A549 (cell line): Measurements from ENCODE around the gene DNMT3A. TPM values are rescaled to one million over a fixed set of nuclear protein-coding genes. Genes with fewer than 3 reads are reported as not detected.

Experiments used
- ATAC-seq, 2 experiments: fragments of 200-7000 bp in 1 of 2; fragments of >200 bp in 1 of 2; cut with Nextera tagmentation in 1 of 2; cut with Tn5 transposase in 1 of 2; 3 replicates each; pipeline versions ENCODE4 v1.8.0 to v1.9.1; 2018 to 2020; ENCODE audit warnings: mild to moderate bottlenecking in 1 of 2, moderate library complexity in 1 of 2
- CTCF ChIA-PET: fragments of 300-600 bp; sonication (Branson Sonifier 250); formaldehyde crosslinking; extraction: SDS; loops from one replicate; lab custom pipeline; 2021; ENCODE audit warnings: antibody characterized with exemption, inconsistent platforms; lab: Yijun Ruan, JAX
- POLR2A ChIA-PET: fragments of 350-600 bp; formaldehyde crosslinking; extraction: SDS; loops from one replicate; lab custom pipeline; 2021; ENCODE audit warnings: antibody characterized with exemption, inconsistent platforms; lab: Yijun Ruan, JAX
- DNase-seq, 2 experiments: peaks; one replicate each; pipeline versions ENCODE4 v3.0.0 to v3.0.0-alpha.2; 2011 to 2016; ENCODE audit warnings: low read depth in 1 of 2, low spot score in 1 of 2
- FAIRE-seq: peaks from 2 replicates; lab custom pipeline; 2011; peaks lifted over from hg19 to GRCh38; lab: Jason Lieb, UNC
- H3K27ac ChIP-seq, 2 experiments: fragments of >200 bp; sonication (Bioruptor Twin); formaldehyde crosslinking; 3 replicates each; pipeline ENCODE4 v1.5.1; 2016 to 2017
- H3K4me1 ChIP-seq: fragments of >200 bp; sonication (Bioruptor Twin); formaldehyde crosslinking; 3 replicates; pipeline ENCODE4 v1.6.1; 2016
- H3K4me2 ChIP-seq: fragments of >200 bp; sonication (Bioruptor Twin); formaldehyde crosslinking; 3 replicates; pipeline ENCODE4 v1.6.1; 2016
- H3K4me3 ChIP-seq: fragments of >200 bp; sonication (Bioruptor Twin); formaldehyde crosslinking; 3 replicates; pipeline ENCODE4 v1.5.1; 2016
- H3K9me3 ChIP-seq: fragments of >200 bp; sonication (Bioruptor Twin); formaldehyde crosslinking; 3 replicates; pipeline ENCODE4 v1.6.1; 2016
- BHLHE40 ChIP-seq: IDR thresholded peaks from 2 replicates; pipeline ENCODE4 v1.6.1; 2012; ENCODE audit warnings: low read depth, low read length, inconsistent platforms
- CBX8 ChIP-seq: fragments of 200-600 bp; sonication (generic); IDR thresholded peaks from 2 replicates; pipeline ENCODE4 v1.6.1; 2016
- CHD2 ChIP-seq: fragments of 150-350 bp; IDR thresholded peaks from 2 replicates; pipeline ENCODE4 v1.6.1; 2014; ENCODE audit warnings: low read length; ENCODE audit not compliant: partially characterized antibody
- CTCF ChIP-seq: fragments of >200 bp; sonication (Bioruptor Twin); formaldehyde crosslinking; IDR thresholded peaks from 3 replicates; pipeline ENCODE4 v1.5.1; 2016
- EHF ChIP-seq: fragments of 250-450 bp; sonication (Bioruptor Pico); IDR thresholded peaks from 2 replicates; pipeline ENCODE4 v1.5.0; 2020; ENCODE audit warnings: mild to moderate bottlenecking
- ESRRA ChIP-seq: fragments of 150-350 bp; IDR thresholded peaks from 2 replicates; pipeline ENCODE4 v1.6.1; 2014; ENCODE audit warnings: mild to moderate bottlenecking, low read length, borderline replicate concordance
- FOSB ChIP-seq: fragments of 250-450 bp; sonication (Bioruptor Pico); IDR thresholded peaks from 2 replicates; pipeline ENCODE4 v1.5.0; 2020; ENCODE audit warnings: mild to moderate bottlenecking, moderate library complexity
- FOSL2 ChIP-seq, 2 experiments: fragments of 450-650 bp in 1 of 2; fragments of >200 bp in 1 of 2; sonication (Bioruptor Twin) in 1 of 2; formaldehyde crosslinking; IDR thresholded peaks; 2 replicates each; pipeline versions ENCODE4 v1.5.0 to v1.6.1; 2016 to 2020; ENCODE audit warnings: mild to moderate bottlenecking in 1 of 2, moderate library complexity in 1 of 2
- FOXS1 ChIP-seq: fragments of 250-450 bp; sonication (Bioruptor Pico); IDR thresholded peaks from 2 replicates; pipeline ENCODE4 v1.5.0; 2020; ENCODE audit warnings: mild to moderate bottlenecking, moderate library complexity
- GATA3 ChIP-seq: IDR thresholded peaks from 2 replicates; pipeline ENCODE4 v1.6.1; 2012; ENCODE audit warnings: borderline replicate concordance
- HDAC2 ChIP-seq: fragments of 200-600 bp; sonication (generic); IDR thresholded peaks from 2 replicates; pipeline ENCODE4 v1.6.1; 2016
- HOXB13 ChIP-seq: fragments of 250-450 bp; sonication (Bioruptor Pico); IDR thresholded peaks from 2 replicates; pipeline ENCODE4 v1.5.0; 2020; ENCODE audit warnings: low read depth, mild to moderate bottlenecking, moderate library complexity
- JUN ChIP-seq, 2 experiments: fragments of >200 bp; sonication (Bioruptor Twin); formaldehyde crosslinking; IDR thresholded peaks; 2 replicates in 1 of 2; 3 replicates in 1 of 2; pipeline ENCODE4 v1.6.1; 2016 to 2017
- MAX ChIP-seq: IDR thresholded peaks from 2 replicates; pipeline ENCODE4 v1.6.1; 2012
- MAZ ChIP-seq: fragments of 150-350 bp; IDR thresholded peaks from 2 replicates; pipeline ENCODE4 v1.6.1; 2014; ENCODE audit warnings: antibody characterized with exemption, low read depth, low read length, borderline replicate concordance
- NFE2L2 ChIP-seq: fragments of 150-350 bp; conservative IDR thresholded peaks from 2 replicates; pipeline ENCODE4 v1.6.1; 2014; ENCODE audit warnings: low read length
- NPAS2 ChIP-seq: fragments of 250-450 bp; sonication (Bioruptor Pico); IDR thresholded peaks from 2 replicates; pipeline ENCODE4 v1.8.0; 2022; ENCODE audit warnings: mild to moderate bottlenecking, moderate library complexity, borderline replicate concordance
- NR3C1 ChIP-seq: fragments of >200 bp; sonication (Bioruptor Twin); formaldehyde crosslinking; IDR thresholded peaks from 3 replicates; pipeline ENCODE4 v1.6.1; 2017
- POLR2A ChIP-seq: IDR thresholded peaks from 2 replicates; pipeline ENCODE4 v1.6.1; 2012; ENCODE audit warnings: mild to moderate bottlenecking, low read length
- POLR2AphosphoS2 ChIP-seq: conservative IDR thresholded peaks from 2 replicates; pipeline ENCODE4 v1.6.1; 2012; ENCODE audit warnings: low read length, improper control_type of control experiment, inconsistent platforms
- RARB ChIP-seq: fragments of 250-450 bp; sonication (Bioruptor Pico); IDR thresholded peaks from 2 replicates; pipeline ENCODE4 v1.8.0; 2021; ENCODE audit warnings: mild to moderate bottlenecking, moderate library complexity
- RFX5 ChIP-seq: fragments of 450-650 bp; IDR thresholded peaks from 2 replicates; pipeline ENCODE4 v1.7.1; 2014; ENCODE audit warnings: antibody characterized with exemption, mild to moderate bottlenecking, moderate library complexity
- RNF2 ChIP-seq: fragments of 200-600 bp; sonication (generic); IDR thresholded peaks from 2 replicates; pipeline ENCODE4 v1.6.1; 2016; ENCODE audit warnings: low read depth, mild to moderate bottlenecking, antibody characterized with exemption, moderate library complexity, borderline replicate concordance
- SREBF2 ChIP-seq: fragments of 450-650 bp; IDR thresholded peaks from 2 replicates; pipeline ENCODE4 v1.6.1; 2014; ENCODE audit warnings: mild to moderate bottlenecking, moderate library complexity
- TP53 ChIP-seq: fragments of 250-450 bp; sonication (Bioruptor Pico); IDR thresholded peaks from 2 replicates; pipeline ENCODE4 v1.5.0; 2021; ENCODE audit warnings: mild to moderate bottlenecking, moderate library complexity
- ZC3H11A ChIP-seq: fragments of 450-650 bp; IDR thresholded peaks from 2 replicates; pipeline ENCODE4 v1.6.1; 2014; ENCODE audit warnings: antibody characterized with exemption, mild to moderate bottlenecking
- ZNF302 ChIP-seq: fragments of 250-450 bp; sonication (Bioruptor Pico); IDR thresholded peaks from 2 replicates; pipeline ENCODE4 v1.9.0; 2021; ENCODE audit warnings: inconsistent platforms, mild to moderate bottlenecking, moderate library complexity
- WGBS: methylation state at CpG from one replicate; pipeline ENCODE4 v1.1.6; 2017; ENCODE audit errors: missing lambda C conversion rate; 5-methylcytosine and 5-hydroxymethylcytosine counted together
- polyA plus RNA-seq, 4 experiments: library from polyadenylated mRNA; depleted of rRNA in 3 of 4; stranded (reverse); fragments of >200 nt; fragmentation: RNase III in 1 of 4; extraction: RNeasy Plus Mini Kit Qiagen cat#74134 plus additional on column Dnase treatment in 1 of 4; gene quantifications; 2 replicates in 3 of 4; 3 replicates in 1 of 4; pipeline ENCODE4 v1.2.3, GENCODE V29; 2011 to 2017
- TF ChIP-seq, protein P1 (sequence below): fragments of 250-450 bp; sonication (Bioruptor Pico); IDR thresholded peaks from 2 replicates; pipeline ENCODE4 v1.5.0; 2020; ENCODE audit warnings: low read depth, mild to moderate bottlenecking, moderate library complexity
- TF ChIP-seq, protein P2 (sequence below): fragments of 250-450 bp; sonication (Bioruptor Pico); IDR thresholded peaks from 2 replicates; pipeline ENCODE4 v1.5.0; 2021; ENCODE audit warnings: mild to moderate bottlenecking, moderate library complexity, borderline replicate concordance
- TF ChIP-seq, protein P3 (sequence below): fragments of >200 bp; sonication (Bioruptor Twin); formaldehyde crosslinking; IDR thresholded peaks from 2 replicates; pipeline ENCODE4 v1.6.1; 2016

DNMT3A gene
- polyA plus RNA-seq, 2 of the 4 experiments (the other 2 are of a cell fraction) = 4.4 to 11.9 TPM

- H3K4me1 ChIP-seq = no peaks in the 10 kb centered on the region
- POLR2A ChIA-PET = no interaction called here
- TF ChIP-seq POLR2AphosphoS2 = no peak
- TF ChIP-seq CTCF = no peak
- no peak for TF ChIP-seq HOXB13 (CRISPR knock-in tag)
- no peak for TF ChIP-seq ZC3H11A
- TF ChIP-seq, all 56 proteins: peak for 0
- WGBS = 73% methylated on average over 4 of the region's 4 CpGs
- no peak overlapping the region for H3K27ac ChIP-seq
- no peak overlapping the region for H3K4me3 ChIP-seq
- no peak for ATAC-seq
- no peaks in the 10 kb centered on the region for H3K9me3 ChIP-seq
- no peak for DNase-seq
- CTCF ChIA-PET = interaction anchor here (2.7 kb wide), 1 partner anchor 20 kb away, joined by 6 read pairs; no protein-coding TSS in a partner anchor
- FAIRE-seq = no peak
- H3K4me2 ChIP-seq = no peak overlapping the region
Measured at GRCh38 chr2:25356088-25356487, 14.4 kb upstream of the DNMT3A start.

DNA sequence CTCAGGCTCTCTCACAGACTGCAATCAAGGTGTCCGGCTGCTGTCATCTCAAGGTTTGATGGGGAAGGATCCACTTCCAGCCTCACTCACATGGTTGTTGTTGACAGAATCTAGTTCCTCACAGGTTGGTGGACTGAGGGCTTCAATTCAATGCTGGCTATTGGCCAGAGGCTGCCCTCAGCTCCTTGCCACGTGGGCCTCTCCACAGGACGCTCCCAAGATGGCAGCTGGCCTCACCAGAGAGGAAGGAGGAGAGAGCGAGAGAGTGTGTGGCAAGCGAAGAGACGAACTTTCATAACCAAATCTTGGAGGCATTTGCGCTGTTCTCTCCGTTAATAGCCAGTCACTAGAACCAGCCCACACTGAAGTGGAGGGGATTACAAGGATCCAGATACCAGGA is 13.5 kb upstream of the DNMT3A start:
- H3K4me3 ChIP-seq = no peak overlapping the region
- WGBS = 81% methylated on average over 8 of the region's 8 CpGs
- POLR2A ChIA-PET = no interaction called here
- no peak overlapping the region for H3K4me2 ChIP-seq
- no peaks in the 10 kb centered on the region for H3K9me3 ChIP-seq
- DNase-seq = no peak
- CTCF ChIA-PET = interaction anchor here (0.6 to 2.7 kb wide), 3 partner anchors 9 to 86 kb away, joined by 3 to 6 read pairs (median 4); no protein-coding TSS in a partner anchor
- no peak for FAIRE-seq
- no peak for ATAC-seq
- H3K27ac ChIP-seq = no peak overlapping the region
- TF ChIP-seq ZNF302 = no peak
- TF ChIP-seq MAZ = no peak
- no peak for TF ChIP-seq ESRRA
- TF ChIP-seq NR3C1 = no peak
- no peak for TF ChIP-seq POLR2A
- no peak for TF ChIP-seq HDAC2
- TF ChIP-seq CBX8 = no peak
- no peak for TF ChIP-seq FOXS1
- TF ChIP-seq EHF (CRISPR knock-in tag) = no peak
- TF ChIP-seq POLR2AphosphoS2 = no peak
- TF ChIP-seq SREBF2 = no peak
- TF ChIP-seq RFX5 = no peak
- no peak for TF ChIP-seq HOXB13 (CRISPR knock-in tag)
- no peak for TF ChIP-seq MAX
- TF ChIP-seq GATA3 = no peak
- TF ChIP-seq JUN (IDR thresholded peaks at IDR 0.05) = no peak
- no peak for TF ChIP-seq NFE2L2
- no peak for TF ChIP-seq RARB (CRISPR knock-in tag)
- no peak for TF ChIP-seq CHD2
- no peaks in the 10 kb centered on the region for H3K4me1 ChIP-seq

GRCh38 chr2:25354116-25354515 is 12.4 kb upstream of the DNMT3A start:
- CTCF ChIA-PET = interaction anchor here (1.9 to 2.0 kb wide), 2 partner anchors 8 to 12 kb away, joined by 7 to 14 read pairs; no protein-coding TSS in a partner anchor
- Histone ChIP-seq H3K27ac (no peak overlapping the region), H3K4me1 (0 out of 3 replicates have a peak, but pooled peaks cover 3% of the 10 kb centered on the region), H3K9me3 (no peaks in the 10 kb centered on the region), H3K4me3 (no peak overlapping the region), H3K4me2 (no peak overlapping the region)
- POLR2A ChIA-PET = no interaction called here
- FAIRE-seq = no peak
- no peak for ATAC-seq
- WGBS = 42% methylated on average over 6 of the region's 6 CpGs
- DNase-seq = no peak
- TF ChIP-seq ZNF302 (no peak), CTCF (no peak), TP53 (CRISPR knock-in tag) (no peak), FOSB (CRISPR knock-in tag) (no peak), FOSL2 (IDR thresholded peaks at IDR 0.05) (no peak), FOSL2 (CRISPR knock-in tag; IDR thresholded peaks at IDR 0.05) (no peak), BHLHE40 (no peak), CHD2 (no peak), GATA3 (no peak), POLR2AphosphoS2 (no peak), NPAS2 (CRISPR knock-in tag) (no peak), RNF2 (no peak)
- TF ChIP-seq, protein P1, sequence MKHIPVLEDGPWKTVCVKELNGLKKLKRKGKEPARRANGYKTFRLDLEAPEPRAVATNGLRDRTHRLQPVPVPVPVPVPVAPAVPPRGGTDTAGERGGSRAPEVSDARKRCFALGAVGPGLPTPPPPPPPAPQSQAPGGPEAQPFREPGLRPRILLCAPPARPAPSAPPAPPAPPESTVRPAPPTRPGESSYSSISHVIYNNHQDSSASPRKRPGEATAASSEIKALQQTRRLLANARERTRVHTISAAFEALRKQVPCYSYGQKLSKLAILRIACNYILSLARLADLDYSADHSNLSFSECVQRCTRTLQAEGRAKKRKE (CRISPR knock-in tag) = no peak
- TF ChIP-seq, protein P2, sequence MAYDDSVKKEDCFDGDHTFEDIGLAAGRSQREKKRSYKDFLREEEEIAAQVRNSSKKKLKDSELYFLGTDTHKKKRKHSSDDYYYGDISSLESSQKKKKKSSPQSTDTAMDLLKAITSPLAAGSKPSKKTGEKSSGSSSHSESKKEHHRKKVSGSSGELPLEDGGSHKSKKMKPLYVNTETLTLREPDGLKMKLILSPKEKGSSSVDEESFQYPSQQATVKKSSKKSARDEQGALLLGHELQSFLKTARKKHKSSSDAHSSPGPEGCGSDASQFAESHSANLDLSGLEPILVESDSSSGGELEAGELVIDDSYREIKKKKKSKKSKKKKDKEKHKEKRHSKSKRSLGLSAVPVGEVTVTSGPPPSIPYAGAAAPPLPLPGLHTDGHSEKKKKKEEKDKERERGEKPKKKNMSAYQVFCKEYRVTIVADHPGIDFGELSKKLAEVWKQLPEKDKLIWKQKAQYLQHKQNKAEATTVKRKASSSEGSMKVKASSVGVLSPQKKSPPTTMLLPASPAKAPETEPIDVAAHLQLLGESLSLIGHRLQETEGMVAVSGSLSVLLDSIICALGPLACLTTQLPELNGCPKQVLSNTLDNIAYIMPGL (CRISPR knock-in tag) = no peak
- TF ChIP-seq, protein P3, sequence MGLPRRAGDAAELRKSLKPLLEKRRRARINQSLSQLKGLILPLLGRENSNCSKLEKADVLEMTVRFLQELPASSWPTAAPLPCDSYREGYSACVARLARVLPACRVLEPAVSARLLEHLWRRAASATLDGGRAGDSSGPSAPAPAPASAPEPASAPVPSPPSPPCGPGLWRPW = no peak
